ENCODE results near the gene CTBP1. TPM values are rescaled to one million over a fixed set of nuclear protein-coding genes. Genes with fewer than 3 reads are reported as not detected.

CTBP1 gene
- total and polyA plus RNA-seq, 2 donors (not counting 1 experiment from before 2014, with no cell fraction given): 212 to 343 TPM

- ChIA-PET POLR2A (interaction anchor here (0.6 to 2.3 kb wide), 3 partner anchors 41 to 795 kb away, joined by 3 to 16 read pairs (median 3); partner anchors contain the start of genes CTBP1 and UVSSA), CTCF (interaction anchor here (1.1 to 2.6 kb wide), 5 partner anchors 21 to 159 kb away, joined by 3 to 14 read pairs (median 6); partner anchors contain the start of gene CTBP1)
- peak within 1 kb of the TSS; percentile 66 to 83 (median 79) for H3K4me3 ChIP-seq (ENCODE audit: control extremely low read depth in 1 of 5, extremely low read depth in 1 of 5, insufficient read depth in 1 of 5, low read depth in 2 of 5, low read length in 4 of 5)
- ATAC-seq (ENCODE audit: low read depth) (peak; percentile 97), DNase-seq (peak; percentile 97)
- no peaks in the 10 kb centered on the region for H3K9me3 Mint-ChIP-seq (ENCODE audit: insufficient read depth)
- H3K4me1 Mint-ChIP-seq: peaks cover 38% of the 10 kb centered on the region
- intact Hi-C loops (cut with micrococcal nuclease): loop anchor here (1.0 to 10.0 kb wide), 5 partner anchors 22 to 615 kb away; partner anchors contain the start of genes ATP5ME, CTBP1, MYL5 and UVSSA
- peaks cover 34 to 43% of the 10 kb centered on the region in 2 donors for H3K4me1 ChIP-seq (ENCODE audit: control insufficient read depth in 2 of 2, insufficient read depth in 2 of 2, low read length in 2 of 2)
- WGBS (ENCODE audit: insufficient coverage): 1% methylated on average over 95 of the region's 95 CpGs
- no peaks in the 10 kb centered on the region for H3K36me3 ChIP-seq (replicated peaks in 1 of 2; ENCODE audit: control extremely low read depth in 1 of 2, control insufficient read depth in 1 of 2, extremely low read depth in 1 of 2, insufficient read depth in 2 of 2, low read length in 1 of 2)
- peak within 1 kb of the TSS; percentile 89 for H3K9ac ChIP-seq (ENCODE audit: low read length)
- no peaks in the 10 kb centered on the region for H3K27me3 ChIP-seq (replicated peaks in 1 of 4; ENCODE audit: control extremely low read depth in 1 of 4, control insufficient read depth in 3 of 4, insufficient read depth in 4 of 4, low read length in 3 of 4)
- peaks cover 0 to 15% (median 4%) of the 10 kb centered on the region in 3 donors for H3K9me3 ChIP-seq (ENCODE audit: control extremely low read depth in 1 of 3, control insufficient read depth in 2 of 3, insufficient read depth in 1 of 3, low read length in 2 of 3)
- peak within 1 kb of the TSS; percentile 94 for H3K4me3 Mint-ChIP-seq
- TF ChIP-seq CTCF (IDR thresholded peaks at IDR 0.05): no peak
- no peak for TF ChIP-seq EZH2 (IDR thresholded peaks at IDR 0.05; ENCODE audit: borderline replicate concordance, insufficient read depth, low read depth, low read length, poor library complexity, severe bottlenecking)
- H3K27me3 Mint-ChIP-seq: no peaks in the 10 kb centered on the region
- peak within 1 kb of the TSS; percentile 92 for H3K4me2 ChIP-seq (replicated peaks; ENCODE audit: low read depth, low read length, poor library complexity, severe bottlenecking)
- H3K79me2 ChIP-seq (ENCODE audit: control insufficient read depth, insufficient read depth, low read length): peaks cover 48% of the 10 kb centered on the region
- peak within 1 kb of the TSS; percentile 86 for H3K27ac Mint-ChIP-seq
- H3K27ac ChIP-seq (ENCODE audit: low read length in 2 of 2): peak within 1 kb of the TSS; percentile 65 to 88
- peaks cover 42% of the 10 kb centered on the region for H4K20me1 ChIP-seq (ENCODE audit: control insufficient read depth, insufficient read depth, low read length, poor library complexity, severe bottlenecking)
- H2AFZ ChIP-seq (ENCODE audit: insufficient read depth, low read depth, low read length, poor library complexity, severe bottlenecking): peak within 1 kb of the TSS; percentile 87
Observed at GRCh38 chr4:1289207-1290164, 40.6 kb upstream of the CTBP1 start, which contains the start of gene MAEA. Gene MAEA, plus strand, starts transcription at chr4:1289891. Its CDS starts 23 bp downstream, at chr4:1289914.
